GM11168 (cell line): Measurements from ENCODE around the gene ACOT11.

Source experiments
- in situ Hi-C: fragments of 300-500 bp; cut with MboI; formaldehyde crosslinking; loops from one replicate; pipeline ENCODE4 v1.12.0; 2022; ENCODE audit warnings: low sequenced_read_pairs; ENCODE audit not compliant: unreplicated experiment

Gene ACOT11

GRCh38 chr1:54559111-54559548 is 11.1 kb downstream of the ACOT11 start:
- in situ Hi-C loops, result no loop called here

GRCh38 chr1:54559771-54560231 is 11.8 kb downstream of the ACOT11 start:
- in situ Hi-C loops, result no loop called here

DNA sequence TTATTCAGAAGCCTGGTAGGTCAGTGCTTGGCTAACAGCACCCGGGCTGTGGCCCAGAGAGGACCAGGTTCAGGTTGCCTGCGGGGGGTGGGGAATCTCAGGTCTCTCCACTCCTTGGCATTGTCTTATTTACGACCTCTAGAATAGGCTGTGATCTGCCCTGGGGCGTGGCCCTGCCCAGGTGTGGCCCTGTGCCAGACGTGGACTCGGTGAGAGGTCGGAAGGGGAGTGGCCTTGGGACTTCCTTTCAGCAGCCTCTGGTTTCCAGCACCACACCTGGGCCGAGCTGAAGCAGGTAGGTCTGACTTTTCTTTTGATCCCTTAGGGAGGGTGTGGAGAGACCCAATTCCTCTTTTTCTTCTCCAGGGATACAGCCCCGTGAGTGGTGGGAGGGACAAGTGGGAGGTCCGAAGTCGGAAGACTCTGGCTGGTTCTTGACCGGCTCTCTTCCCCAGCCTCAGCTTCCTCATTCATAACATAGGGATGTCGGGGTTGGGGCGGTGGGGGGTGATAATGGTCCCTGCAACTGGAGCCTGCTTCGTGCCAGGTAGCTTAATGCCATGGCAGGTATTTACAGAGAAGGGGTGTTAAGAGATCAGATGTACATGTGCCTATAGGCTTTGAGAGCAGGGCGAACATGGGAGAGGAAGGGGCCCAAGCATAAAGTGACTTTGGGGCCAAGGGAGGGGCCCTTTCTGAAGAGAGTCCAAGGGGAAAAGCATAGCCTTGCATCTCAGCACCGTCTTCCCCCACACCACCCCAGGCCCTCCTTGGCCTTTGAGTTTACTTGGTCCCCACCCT is 16.5 kb downstream of the ACOT11 start:
- in situ Hi-C loops, result no loop called here

DNA sequence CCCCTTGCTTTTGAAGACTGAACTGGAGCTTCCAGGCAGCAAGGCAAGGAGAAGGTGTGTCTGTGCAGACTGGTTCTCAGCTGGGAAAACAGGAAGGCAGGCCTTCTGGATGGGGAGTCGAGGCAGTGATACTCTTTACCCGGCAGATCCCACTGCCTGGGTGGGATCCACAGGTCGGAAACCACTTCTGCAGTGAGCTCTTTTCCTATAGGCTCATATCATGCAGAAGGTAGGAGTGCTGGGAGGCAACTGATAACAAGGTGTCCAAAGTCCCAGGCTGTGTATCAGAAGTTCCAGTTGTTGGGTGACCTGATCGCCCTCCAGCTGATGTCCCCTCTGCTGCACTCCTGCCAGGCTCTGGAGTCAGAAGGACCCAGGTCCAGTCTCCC is 17.1 kb downstream of the ACOT11 start:
- in situ Hi-C loops, result no loop called here

DNA sequence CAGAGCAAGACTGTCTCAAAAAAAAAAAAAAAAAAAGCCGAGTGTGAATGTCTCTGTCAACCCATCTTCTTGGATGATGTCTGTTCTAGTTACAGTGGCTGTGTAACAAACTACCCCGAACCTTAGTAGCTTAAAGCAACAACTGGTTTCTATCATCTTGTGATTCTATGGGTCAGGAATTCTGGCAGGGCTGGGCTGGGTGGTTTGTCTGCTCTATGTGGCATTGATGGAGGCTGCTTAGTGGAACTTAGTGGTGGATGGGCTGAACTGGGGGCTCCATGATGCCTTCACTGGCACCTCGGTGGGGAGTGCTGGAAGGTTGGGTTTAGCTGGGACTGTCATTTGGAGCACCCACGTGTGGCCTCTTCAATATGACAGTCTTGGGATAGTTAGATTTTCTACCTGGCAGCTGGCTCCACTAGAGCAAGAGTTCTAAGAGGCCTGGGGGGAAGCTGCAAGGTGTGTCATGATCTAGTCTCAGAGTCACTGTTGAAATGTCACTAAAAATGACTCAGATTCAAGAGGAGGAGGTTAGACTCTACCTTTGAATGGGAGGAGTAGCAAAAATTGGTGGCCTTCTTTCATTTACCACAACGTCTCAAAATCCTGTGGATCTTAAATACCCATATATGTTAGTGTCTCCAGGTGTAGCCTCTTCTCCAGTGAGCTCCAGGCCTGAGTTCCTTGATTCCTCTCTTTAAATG is 18.6 kb downstream of the ACOT11 start:
- in situ Hi-C loops, result no loop called here

DNA sequence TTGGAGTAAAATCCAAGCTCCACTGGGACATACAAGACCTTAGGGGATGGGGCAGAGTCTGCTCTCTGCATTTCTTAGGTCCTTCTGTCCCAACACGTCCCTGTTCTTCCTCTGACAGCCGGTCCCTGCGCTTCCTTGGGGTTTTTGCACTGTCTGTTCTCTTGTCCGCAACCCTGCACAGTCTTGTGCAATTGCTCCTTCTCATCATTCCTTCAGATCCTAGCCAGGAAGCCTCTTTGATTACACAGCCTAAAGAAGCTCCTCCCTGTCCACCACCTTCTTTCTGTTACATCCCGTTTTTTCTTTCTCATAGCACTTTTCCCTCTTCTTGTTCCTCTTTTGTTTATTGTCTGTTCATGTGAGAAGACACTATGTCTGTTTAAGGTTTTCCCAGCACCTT is 19.9 kb downstream of the ACOT11 start:
- in situ Hi-C loops, result no loop called here

GRCh38 chr1:54569339-54569738 is 21.3 kb downstream of the ACOT11 start:
- in situ Hi-C loops, result no loop called here

- in situ Hi-C loops, result no loop called here
These were observed 22.1 kb downstream of the ACOT11 start for GRCh38 chr1:54570161-54570560.

GRCh38 chr1:54571326-54571725 is 23.3 kb downstream of the ACOT11 start:
- in situ Hi-C loops, result no loop called here

- in situ Hi-C loops, result no loop called here
These were observed 23.9 kb downstream of the ACOT11 start for GRCh38 chr1:54571803-54572541.

- in situ Hi-C loops, result no loop called here
These were observed 24.5 kb downstream of the ACOT11 start for GRCh38 chr1:54572542-54572850.

DNA sequence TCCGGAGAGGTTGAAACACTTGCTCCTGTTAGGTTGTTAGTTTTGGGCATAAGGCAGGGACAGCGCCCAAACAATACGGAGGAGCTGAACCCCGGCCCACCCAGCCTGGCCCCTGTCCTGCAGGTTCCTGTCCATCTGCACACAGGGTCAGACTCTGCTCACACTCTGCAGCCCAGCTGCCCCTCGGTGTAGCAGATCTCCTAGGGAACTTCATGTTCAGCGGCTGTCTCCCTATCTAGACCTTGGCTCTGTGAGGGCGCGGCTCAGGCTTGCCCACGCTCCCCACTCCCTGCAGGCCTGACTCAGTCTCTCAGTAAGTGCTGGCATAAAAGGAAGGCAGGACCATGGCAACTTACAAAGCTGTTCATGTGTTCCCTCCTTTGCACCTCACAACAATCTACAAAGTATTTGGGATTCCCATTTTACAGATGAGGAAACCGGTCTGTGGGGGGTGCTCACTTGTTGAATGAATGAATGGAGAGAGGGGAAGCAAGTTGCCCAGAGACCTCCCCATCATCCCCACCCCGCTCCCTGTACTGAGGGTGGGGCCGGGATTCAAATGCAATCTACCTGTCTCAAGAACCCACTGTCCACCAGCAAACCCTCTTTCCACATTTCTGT is 26.2 kb downstream of the ACOT11 start:
- in situ Hi-C loops, result no loop called here

DNA sequence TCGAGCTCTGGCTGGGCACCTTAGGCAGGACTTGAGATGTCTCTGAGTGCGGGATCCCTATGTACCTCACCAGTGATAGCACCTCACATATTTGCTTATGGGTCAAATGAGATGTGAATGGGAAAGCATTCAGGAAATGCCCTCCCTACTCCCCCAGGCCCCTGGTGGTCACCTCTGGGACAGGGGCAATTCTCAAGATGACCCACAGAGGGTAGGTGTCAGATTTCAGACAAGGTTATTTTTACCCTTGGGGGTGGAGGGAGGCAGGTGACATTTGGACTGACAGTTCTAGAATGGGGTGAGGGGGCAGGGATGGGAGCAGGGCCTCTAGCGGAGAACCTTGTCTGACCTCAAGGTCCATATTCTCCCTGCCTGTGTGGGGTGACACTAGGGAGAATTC is 27.1 kb downstream of the ACOT11 start:
- in situ Hi-C loops, result no loop called here

DNA sequence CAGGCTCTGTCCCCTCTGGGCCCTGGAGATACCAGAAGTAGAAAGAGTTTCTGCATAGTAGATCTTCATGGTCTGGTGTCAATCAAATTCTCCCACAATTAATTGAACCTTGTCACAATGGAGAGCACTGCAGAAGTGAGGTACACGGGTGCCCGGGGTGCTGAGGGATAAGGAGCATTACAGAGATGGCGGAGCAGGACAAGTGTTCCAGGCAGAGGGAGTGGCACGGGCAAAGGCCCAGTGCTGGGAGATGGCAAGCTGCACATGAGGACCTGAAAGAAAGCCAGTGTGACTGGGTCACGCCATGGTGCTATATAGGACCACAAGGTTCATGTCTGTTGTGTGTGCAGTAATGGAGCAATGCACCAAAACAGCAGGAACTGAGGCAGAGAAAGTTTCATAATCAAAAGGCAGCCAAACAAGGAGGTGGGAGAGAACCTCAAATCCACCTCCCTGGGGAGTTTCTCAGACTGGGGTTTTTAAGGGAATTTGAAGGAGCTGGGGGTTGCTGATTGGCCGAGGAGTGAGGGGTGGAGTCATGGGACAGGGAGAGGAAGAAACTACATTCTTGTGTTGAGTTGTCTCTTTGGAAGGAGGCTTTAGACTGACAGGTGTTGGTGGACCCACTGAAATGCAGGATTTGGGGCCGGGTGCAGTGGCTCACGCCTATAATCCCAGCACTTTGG is 27.7 kb downstream of the ACOT11 start:
- in situ Hi-C loops, result no loop called here

DNA sequence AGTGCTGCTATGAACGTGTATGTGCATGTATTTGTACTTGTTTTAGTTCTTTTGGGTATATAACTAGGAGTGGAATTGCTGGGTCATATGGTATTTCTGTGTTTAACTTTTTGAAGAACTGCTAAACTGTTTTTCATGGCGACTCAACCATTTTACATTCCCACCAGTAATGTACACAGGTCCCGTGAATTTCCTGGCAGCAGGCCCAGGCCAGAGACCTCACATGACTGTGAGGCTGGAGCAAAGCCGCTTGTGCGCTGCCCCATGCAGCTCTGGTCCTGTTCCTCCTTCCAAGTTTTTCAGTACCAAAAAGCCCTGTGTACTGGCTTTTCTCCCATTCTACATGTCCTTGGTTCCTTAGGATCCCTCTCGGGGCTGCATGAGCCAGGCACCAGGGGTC is 29.6 kb downstream of the ACOT11 start:
- in situ Hi-C loops, result no loop called here

DNA sequence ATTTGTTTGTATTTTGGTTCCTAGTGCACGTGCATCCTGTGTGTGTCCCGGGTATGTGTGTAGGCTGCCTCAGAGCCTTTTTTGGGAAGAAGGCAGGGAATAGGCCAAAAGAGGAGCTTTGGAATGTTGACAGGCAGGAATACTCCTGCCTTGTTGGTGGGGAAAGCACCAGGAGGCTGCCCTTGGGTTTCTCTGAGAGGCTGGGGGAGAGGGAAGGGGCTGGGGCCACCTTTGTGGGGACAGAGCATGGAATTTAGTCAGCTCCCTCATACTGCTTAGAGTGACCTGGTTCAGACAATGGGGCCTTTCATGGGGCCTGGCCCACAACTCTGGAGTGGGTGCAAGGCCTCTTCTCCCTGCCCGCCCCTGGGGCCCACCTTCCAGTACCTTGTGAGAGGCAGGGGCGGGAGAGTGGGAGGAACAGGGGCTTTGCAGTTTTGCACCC is 31.3 kb downstream of the ACOT11 start:
- in situ Hi-C loops, result no loop called here

GRCh38 chr1:54580856-54581550 is 33.0 kb downstream of the ACOT11 start:
- in situ Hi-C loops, result no loop called here

DNA sequence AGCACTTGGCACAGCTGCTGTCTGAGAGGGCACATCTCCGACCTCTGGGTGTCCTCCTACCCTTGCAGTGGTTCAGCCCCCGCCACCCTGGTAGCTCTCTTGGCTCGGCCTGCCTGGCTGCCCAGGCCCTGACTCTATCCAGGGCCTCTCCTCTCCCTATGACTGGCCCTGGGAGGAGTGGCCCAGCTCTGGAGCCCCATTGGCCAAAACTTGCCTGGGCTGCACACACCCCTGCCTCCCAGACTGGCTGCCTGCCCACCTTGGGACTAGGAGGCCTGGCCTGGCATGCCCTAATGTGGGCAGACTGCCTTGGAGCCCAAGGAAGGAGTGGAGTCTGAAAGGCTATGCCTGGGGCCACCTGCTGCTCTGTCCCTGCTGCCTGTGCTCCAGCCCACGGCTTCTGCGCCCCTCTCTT is 33.6 kb downstream of the ACOT11 start:
- in situ Hi-C loops, result no loop called here

GRCh38 chr1:54582566-54583306 is 34.7 kb downstream of the ACOT11 start:
- in situ Hi-C loops, result no loop called here
